ENCODE data around the gene RCOR1. TPM values are rescaled to one million over a fixed set of nuclear protein-coding genes. Genes with fewer than 3 reads are reported as not detected.

RCOR1 gene
- total and polyA plus RNA-seq, 2 donors (not counting 1 experiment from before 2014, with no cell fraction given) = 8.7 to 37.1 TPM

DNA sequence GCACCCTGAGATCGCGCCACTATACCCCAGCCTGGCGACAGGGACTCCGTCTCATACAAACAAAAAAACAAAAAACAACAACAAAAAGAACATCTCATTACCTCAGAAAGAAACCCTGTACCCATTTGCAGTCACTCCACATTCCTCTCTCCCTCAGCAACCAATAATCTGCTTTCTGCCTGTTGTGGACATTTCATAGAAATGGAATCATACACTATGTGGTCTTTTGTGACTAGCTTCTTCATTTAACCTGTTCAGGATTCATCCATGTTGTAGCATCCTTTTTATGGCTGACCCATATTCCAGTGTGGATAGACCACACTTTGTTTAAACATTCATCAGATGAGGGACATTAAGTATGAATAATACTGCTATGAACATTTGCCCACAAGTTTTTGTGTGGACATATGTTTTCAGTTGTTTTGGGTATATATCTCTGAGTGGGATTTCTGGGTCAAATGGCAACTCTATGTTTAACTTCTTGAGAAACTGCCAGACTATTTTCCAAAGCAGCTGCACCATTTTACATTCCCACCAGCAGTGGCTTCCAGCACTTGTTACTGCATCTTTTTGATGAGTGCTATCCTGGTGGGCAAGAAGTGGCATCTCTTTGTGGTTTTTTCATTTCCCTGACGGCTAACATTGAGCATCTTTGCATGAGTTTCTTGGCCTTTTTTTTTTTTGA, 5.9 kb upstream of the RCOR1 start:
- H3K27me3 Mint-ChIP-seq = no peaks in the 10 kb centered on the region
- no peak overlapping the region for H3K4me3 Mint-ChIP-seq
- no peak overlapping the region for H2AFZ ChIP-seq (ENCODE audit: insufficient read depth, low read depth, low read length, poor library complexity, severe bottlenecking)
- H3K4me1 ChIP-seq (ENCODE audit: control insufficient read depth in 2 of 2, insufficient read depth in 2 of 2, low read length in 2 of 2) = peaks cover 2 to 9% of the 10 kb centered on the region in 2 donors
- H3K27me3 ChIP-seq (replicated peaks in 1 of 4; ENCODE audit: control extremely low read depth in 1 of 4, control insufficient read depth in 3 of 4, insufficient read depth in 4 of 4, low read length in 3 of 4) = no peaks in the 10 kb centered on the region
- TF ChIP-seq EZH2 (IDR thresholded peaks at IDR 0.05; ENCODE audit: borderline replicate concordance, insufficient read depth, low read depth, low read length, poor library complexity, severe bottlenecking) = no peak
- TF ChIP-seq, protein P1, sequence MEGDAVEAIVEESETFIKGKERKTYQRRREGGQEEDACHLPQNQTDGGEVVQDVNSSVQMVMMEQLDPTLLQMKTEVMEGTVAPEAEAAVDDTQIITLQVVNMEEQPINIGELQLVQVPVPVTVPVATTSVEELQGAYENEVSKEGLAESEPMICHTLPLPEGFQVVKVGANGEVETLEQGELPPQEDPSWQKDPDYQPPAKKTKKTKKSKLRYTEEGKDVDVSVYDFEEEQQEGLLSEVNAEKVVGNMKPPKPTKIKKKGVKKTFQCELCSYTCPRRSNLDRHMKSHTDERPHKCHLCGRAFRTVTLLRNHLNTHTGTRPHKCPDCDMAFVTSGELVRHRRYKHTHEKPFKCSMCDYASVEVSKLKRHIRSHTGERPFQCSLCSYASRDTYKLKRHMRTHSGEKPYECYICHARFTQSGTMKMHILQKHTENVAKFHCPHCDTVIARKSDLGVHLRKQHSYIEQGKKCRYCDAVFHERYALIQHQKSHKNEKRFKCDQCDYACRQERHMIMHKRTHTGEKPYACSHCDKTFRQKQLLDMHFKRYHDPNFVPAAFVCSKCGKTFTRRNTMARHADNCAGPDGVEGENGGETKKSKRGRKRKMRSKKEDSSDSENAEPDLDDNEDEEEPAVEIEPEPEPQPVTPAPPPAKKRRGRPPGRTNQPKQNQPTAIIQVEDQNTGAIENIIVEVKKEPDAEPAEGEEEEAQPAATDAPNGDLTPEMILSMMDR (IDR thresholded peaks at IDR 0.05) = no peak
- ATAC-seq (ENCODE audit: low read depth) (no peak), DNase-seq (no peak)
- no peak overlapping the region for H3K4me2 ChIP-seq (replicated peaks; ENCODE audit: low read depth, low read length, poor library complexity, severe bottlenecking)
- no peaks in the 10 kb centered on the region for H3K9me3 Mint-ChIP-seq (ENCODE audit: insufficient read depth)
- POLR2A ChIA-PET = no interaction called here
- H4K20me1 ChIP-seq (ENCODE audit: control insufficient read depth, insufficient read depth, low read length, poor library complexity, severe bottlenecking) = no peaks in the 10 kb centered on the region
- peaks cover 10% of the 10 kb centered on the region for H3K4me1 Mint-ChIP-seq
- intact Hi-C loops (cut with micrococcal nuclease) = no loop called here
- H3K27ac ChIP-seq (ENCODE audit: low read length in 2 of 2) = no peak overlapping the region
- H3K9me3 ChIP-seq (ENCODE audit: control extremely low read depth in 1 of 3, control insufficient read depth in 2 of 3, insufficient read depth in 1 of 3, low read length in 2 of 3) = no peaks in the 10 kb centered on the region
- no peak overlapping the region for H3K4me3 ChIP-seq (ENCODE audit: control extremely low read depth in 1 of 5, extremely low read depth in 1 of 5, insufficient read depth in 1 of 5, low read depth in 2 of 5, low read length in 4 of 5)
- 80% methylated on average over 5 of the region's 5 CpGs for WGBS (ENCODE audit: insufficient coverage)
- H3K79me2 ChIP-seq (ENCODE audit: control insufficient read depth, insufficient read depth, low read length) = no peaks in the 10 kb centered on the region
- CTCF ChIA-PET = interaction anchor here (0.6 to 0.9 kb wide), 2 partner anchors 8 to 111 kb away, joined by 3 to 4 read pairs; no protein-coding TSS in a partner anchor
- H3K27ac Mint-ChIP-seq = no peak overlapping the region
- H3K36me3 ChIP-seq (replicated peaks in 1 of 2; ENCODE audit: control extremely low read depth in 1 of 2, control insufficient read depth in 1 of 2, extremely low read depth in 1 of 2, insufficient read depth in 2 of 2, low read length in 1 of 2) = no peaks in the 10 kb centered on the region
- no peak overlapping the region for H3K9ac ChIP-seq (ENCODE audit: low read length)

DNA sequence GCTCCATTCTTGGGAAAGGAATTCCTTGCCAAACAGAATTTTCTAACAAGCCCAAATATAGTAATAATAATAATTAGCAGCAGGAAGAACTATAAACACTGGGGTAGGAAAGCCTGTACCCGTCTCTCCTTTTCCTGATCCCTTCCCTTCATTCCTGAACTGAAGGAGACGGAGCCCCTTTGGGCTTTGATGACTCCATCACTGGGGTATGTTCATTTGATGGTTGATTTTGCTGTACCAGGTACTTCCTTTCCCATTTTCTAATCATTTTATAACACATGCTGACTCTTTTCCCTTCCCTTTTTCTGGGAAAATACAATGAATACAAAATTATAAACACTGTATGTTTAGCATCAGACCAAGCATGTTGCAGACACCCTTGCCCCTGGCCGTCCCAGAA, 3.6 kb upstream of the RCOR1 start:
- no peak overlapping the region for H2AFZ ChIP-seq (ENCODE audit: insufficient read depth, low read depth, low read length, poor library complexity, severe bottlenecking)
- no peak overlapping the region for H3K4me3 Mint-ChIP-seq
- WGBS (ENCODE audit: insufficient coverage) = no CpG with 5 or more reads among the region's 3 CpGs
- no peaks in the 10 kb centered on the region for H3K36me3 ChIP-seq (replicated peaks in 1 of 2; ENCODE audit: control extremely low read depth in 1 of 2, control insufficient read depth in 1 of 2, extremely low read depth in 1 of 2, insufficient read depth in 2 of 2, low read length in 1 of 2)
- H3K27me3 Mint-ChIP-seq = no peaks in the 10 kb centered on the region
- no peaks in the 10 kb centered on the region for H3K9me3 Mint-ChIP-seq (ENCODE audit: insufficient read depth)
- no peak overlapping the region for H3K27ac Mint-ChIP-seq
- no peak overlapping the region for H3K4me2 ChIP-seq (replicated peaks; ENCODE audit: low read depth, low read length, poor library complexity, severe bottlenecking)
- ChIA-PET CTCF (interaction anchor here (1.3 kb wide), 1 partner anchor 106 kb away, joined by 3 read pairs; no protein-coding TSS in a partner anchor), POLR2A (no interaction called here)
- no peak for TF ChIP-seq EZH2 (IDR thresholded peaks at IDR 0.05; ENCODE audit: borderline replicate concordance, insufficient read depth, low read depth, low read length, poor library complexity, severe bottlenecking)
- TF ChIP-seq, protein P1 (IDR thresholded peaks at IDR 0.05) = no peak
- peaks cover 12% of the 10 kb centered on the region for H3K4me1 Mint-ChIP-seq
- ATAC-seq (ENCODE audit: low read depth) (no peak), DNase-seq (no peak)
- no peak overlapping the region for H3K9ac ChIP-seq (ENCODE audit: low read length)
- peaks cover 4 to 12% of the 10 kb centered on the region in 2 donors for H3K4me1 ChIP-seq (ENCODE audit: control insufficient read depth in 2 of 2, insufficient read depth in 2 of 2, low read length in 2 of 2)
- no peak overlapping the region for H3K4me3 ChIP-seq (ENCODE audit: control extremely low read depth in 1 of 5, extremely low read depth in 1 of 5, insufficient read depth in 1 of 5, low read depth in 2 of 5, low read length in 4 of 5)
- no peak overlapping the region for H3K27ac ChIP-seq (ENCODE audit: low read length in 2 of 2)
- H4K20me1 ChIP-seq (ENCODE audit: control insufficient read depth, insufficient read depth, low read length, poor library complexity, severe bottlenecking) = peaks cover 8% of the 10 kb centered on the region
- intact Hi-C loops (cut with micrococcal nuclease) = no loop called here
- no peaks in the 10 kb centered on the region for H3K9me3 ChIP-seq (ENCODE audit: control extremely low read depth in 1 of 3, control insufficient read depth in 2 of 3, insufficient read depth in 1 of 3, low read length in 2 of 3)
- H3K79me2 ChIP-seq (ENCODE audit: control insufficient read depth, insufficient read depth, low read length) = peaks cover 5% of the 10 kb centered on the region
- no peaks in the 10 kb centered on the region for H3K27me3 ChIP-seq (replicated peaks in 1 of 4; ENCODE audit: control extremely low read depth in 1 of 4, control insufficient read depth in 3 of 4, insufficient read depth in 4 of 4, low read length in 3 of 4)

All from B cell (primary cell).